ENCODE measurements around the gene DAPK3.

GRCh38 chr19:3964256-3965194 lies 6.4 kb downstream of the DAPK3 start:
- TF ChIP-seq CTCF (IDR thresholded peaks at IDR 0.05; ENCODE audit: low read depth, low read length, poor library complexity, severe bottlenecking) = no peak
- TF ChIP-seq EZH2phosphoT487 (IDR thresholded peaks at IDR 0.05; ENCODE audit: borderline replicate concordance, low read length) = no peak

Data from DOHH2 (cell line).